ENCODE results near the gene ADAM23.

- TF ChIP-seq, protein P1, sequence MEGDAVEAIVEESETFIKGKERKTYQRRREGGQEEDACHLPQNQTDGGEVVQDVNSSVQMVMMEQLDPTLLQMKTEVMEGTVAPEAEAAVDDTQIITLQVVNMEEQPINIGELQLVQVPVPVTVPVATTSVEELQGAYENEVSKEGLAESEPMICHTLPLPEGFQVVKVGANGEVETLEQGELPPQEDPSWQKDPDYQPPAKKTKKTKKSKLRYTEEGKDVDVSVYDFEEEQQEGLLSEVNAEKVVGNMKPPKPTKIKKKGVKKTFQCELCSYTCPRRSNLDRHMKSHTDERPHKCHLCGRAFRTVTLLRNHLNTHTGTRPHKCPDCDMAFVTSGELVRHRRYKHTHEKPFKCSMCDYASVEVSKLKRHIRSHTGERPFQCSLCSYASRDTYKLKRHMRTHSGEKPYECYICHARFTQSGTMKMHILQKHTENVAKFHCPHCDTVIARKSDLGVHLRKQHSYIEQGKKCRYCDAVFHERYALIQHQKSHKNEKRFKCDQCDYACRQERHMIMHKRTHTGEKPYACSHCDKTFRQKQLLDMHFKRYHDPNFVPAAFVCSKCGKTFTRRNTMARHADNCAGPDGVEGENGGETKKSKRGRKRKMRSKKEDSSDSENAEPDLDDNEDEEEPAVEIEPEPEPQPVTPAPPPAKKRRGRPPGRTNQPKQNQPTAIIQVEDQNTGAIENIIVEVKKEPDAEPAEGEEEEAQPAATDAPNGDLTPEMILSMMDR (IDR thresholded peaks at IDR 0.05): no peak
- TF ChIP-seq POLR2AphosphoS5 (IDR thresholded peaks at IDR 0.05): no peak
These were observed 142.0 kb downstream of the ADAM23 start for GRCh38 chr2:206585335-206585734.

All from upper lobe of left lung (tissue), 4 donors.